Testis (tissue), 3 donors: ENCODE results near the gene PAGE3. TPM values are rescaled to one million over a fixed set of nuclear protein-coding genes. Genes with fewer than 3 reads are reported as not detected.

Experiments used
- DNase-seq: peaks from one replicate; pipeline ENCODE4 v3.0.0-alpha.2; 2019
- H3K27ac ChIP-seq, 2 donors: fragments of 200-600 bp; sonication (generic); one replicate each; pipeline ENCODE4 v1.5.1; 2019
- H3K27me3 ChIP-seq: fragments of 200-600 bp; sonication (generic); one replicate; pipeline ENCODE4 v1.5.1; 2019
- H3K36me3 ChIP-seq: fragments of 200-600 bp; sonication (generic); one replicate; pipeline ENCODE4 v1.5.1; 2017; ENCODE audit warnings: low read depth; ENCODE audit errors: missing control alignments
- H3K4me1 ChIP-seq: fragments of 200-600 bp; sonication (generic); one replicate; pipeline ENCODE4 v1.5.1; 2019
- H3K4me3 ChIP-seq, 2 donors: fragments of 200-600 bp; sonication (generic); one replicate each; pipeline ENCODE4 v1.5.1; 2017 to 2019
- H3K9me3 ChIP-seq: fragments of 200-600 bp; sonication (generic); one replicate; pipeline ENCODE4 v1.5.1; 2017
- CTCF ChIP-seq, 3 experiments: fragments of 450-650 bp in 2 of 3; fragments of 200-600 bp in 1 of 3; sonication (generic) in 1 of 3; IDR thresholded peaks; one replicate each; pipeline ENCODE4 v1.5.1; 2016 to 2019; ENCODE audit warnings: antibody characterized with exemption in 3 of 3, mild to moderate bottlenecking in 2 of 3, moderate library complexity in 1 of 3
- POLR2A ChIP-seq: fragments of 450-650 bp; IDR thresholded peaks from one replicate; pipeline ENCODE4 v1.6.1; 2017; ENCODE audit warnings: antibody characterized with exemption, mild to moderate bottlenecking, moderate library complexity
- WGBS, 2 donors: methylation state at CpG; one replicate each; pipeline ENCODE4 v1.1.5; 2018; 5-methylcytosine and 5-hydroxymethylcytosine counted together
- intact Hi-C: fragments of 100-400 bp; cut with DNase I; formaldehyde crosslinking; loops from one replicate; pipeline ENCODE4 v1.15.1; 2023; ENCODE audit warnings: low total_unique reads
- polyA plus RNA-seq: library from polyadenylated mRNA; stranded (reverse); fragments of 350-450 nt; fragmentation: Illumina TruSeq; extraction: RNeasy Lipid Tissue Mini Kit (QIAGEN cat#74804); gene quantifications from one replicate; pipeline ENCODE4 v1.2.3, GENCODE V29; 2014; ENCODE audit warnings: low read depth, low replicate concordance; ENCODE audit not compliant: insufficient read depth
- total RNA-seq, 2 donors: library from RNA; depleted of rRNA; stranded (reverse); fragments of >200 nt; gene quantifications; one replicate each; pipeline ENCODE4 v1.2.3, GENCODE V29; 2016

The PAGE3 gene
- total and polyA plus RNA-seq, 3 donors from 2014 or later, result 1.6 to 7.6 (median 1.8) TPM

GRCh38 chrX:55253528-55253927 is 11.2 kb downstream of the PAGE3 start:
- Histone ChIP-seq H3K9me3 (no peaks in the 10 kb centered on the region), H3K4me1 (no peaks in the 10 kb centered on the region), H3K4me3 (no peak overlapping the region), H3K27me3 (no peaks in the 10 kb centered on the region), H3K36me3 (no peaks in the 10 kb centered on the region), H3K27ac (no peak overlapping the region)
- intact Hi-C loops, result no loop called here
- TF ChIP-seq POLR2A (no peak), CTCF (IDR thresholded peaks at IDR 0.05) (no peak)
- no peak for DNase-seq

GRCh38 chrX:55240788-55241340 is 23.9 kb downstream of the PAGE3 start:
- no peaks in the 10 kb centered on the region for H3K9me3 ChIP-seq
- no peaks in the 10 kb centered on the region for H3K27me3 ChIP-seq
- WGBS, 2 donors, result 74 to 100% methylated on average over 1 to 5 of the region's 6 CpGs
- TF ChIP-seq POLR2A (no peak), CTCF (IDR thresholded peaks at IDR 0.05) (no peak)
- no peak overlapping the region for H3K27ac ChIP-seq
- no peak overlapping the region for H3K4me3 ChIP-seq
- intact Hi-C loops, result no loop called here
- H3K36me3 ChIP-seq, result no peaks in the 10 kb centered on the region
- no peak for DNase-seq
- no peaks in the 10 kb centered on the region for H3K4me1 ChIP-seq

GRCh38 chrX:55220119-55220794 is 44.5 kb downstream of the PAGE3 start, which contains the start of gene PAGE5:
TSS of gene PAGE5 (plus strand) at chrX:55220346. CDS start at chrX:55221383, 1,037 bp downstream.
- Histone ChIP-seq H3K4me3 (no peak within 1 kb of the TSS), H3K27me3 (no peaks in the 10 kb centered on the region), H3K36me3 (no peaks in the 10 kb centered on the region), H3K4me1 (no peaks in the 10 kb centered on the region), H3K9me3 (no peaks in the 10 kb centered on the region), H3K27ac (no peak within 1 kb of the TSS)
- TF ChIP-seq CTCF (IDR thresholded peaks at IDR 0.05) (no peak), POLR2A (no peak)
- 53 to 76% methylated on average over 8 to 30 of the region's 30 CpGs for WGBS, 2 donors
- intact Hi-C loops, result no loop called here
- DNase-seq, result peak; percentile 51

GRCh38 chrX:55213381-55213780 is 51.3 kb downstream of the PAGE3 start:
- Histone ChIP-seq H3K36me3 (no peaks in the 10 kb centered on the region), H3K4me1 (no peaks in the 10 kb centered on the region), H3K27me3 (no peaks in the 10 kb centered on the region), H3K4me3 (no peak overlapping the region), H3K27ac (no peak overlapping the region), H3K9me3 (no peaks in the 10 kb centered on the region)
- WGBS, 2 donors, result 47 to 58% methylated on average over 3 of the region's 3 CpGs
- TF ChIP-seq POLR2A, result no peak
- no peak for TF ChIP-seq CTCF (IDR thresholded peaks at IDR 0.05)
- DNase-seq, result no peak
- intact Hi-C loops, result no loop called here
